ENCODE results near the gene TIMP3. TPM values are rescaled to one million over a fixed set of nuclear protein-coding genes. Genes with fewer than 3 reads are reported as not detected.

Gene TIMP3
- total RNA-seq, 2 experiments from 2014 or later = 0.07 TPM

- ChIA-PET CTCF (no interaction called here), POLR2A (no interaction called here)
- H3K4me3 Mint-ChIP-seq = no peak overlapping the region
- TF ChIP-seq CTCF (IDR thresholded peaks at IDR 0.05) = no peak
- H3K9me3 Mint-ChIP-seq = no peaks in the 10 kb centered on the region
- H3K4me1 Mint-ChIP-seq (ENCODE audit: low read depth) = no peaks in the 10 kb centered on the region
- intact Hi-C loops (cut with micrococcal nuclease) = no loop called here
- no peak overlapping the region for H3K27ac Mint-ChIP-seq
- H3K36me3 Mint-ChIP-seq (ENCODE audit: low read depth) = no peaks in the 10 kb centered on the region
- DNase-seq (no peak), ATAC-seq (no peak)
- H3K27me3 Mint-ChIP-seq = peaks cover 2% of the 10 kb centered on the region
These were observed 52.9 kb downstream of the TIMP3 start for GRCh38 chr22:32854351-32854804.

GRCh38 chr22:32855045-32855756 is 53.7 kb downstream of the TIMP3 start:
- CTCF ChIA-PET = no interaction called here
- no peak overlapping the region for H3K27ac Mint-ChIP-seq
- intact Hi-C loops (cut with micrococcal nuclease) = no loop called here
- DNase-seq = no peak
- POLR2A ChIA-PET = interaction anchor here (1.0 kb wide), 1 partner anchor 8 kb away, joined by 3 read pairs; no protein-coding TSS in a partner anchor
- no peaks in the 10 kb centered on the region for H3K9me3 Mint-ChIP-seq
- peaks cover 2% of the 10 kb centered on the region for H3K27me3 Mint-ChIP-seq
- no peak for ATAC-seq
- H3K36me3 Mint-ChIP-seq (ENCODE audit: low read depth) = no peaks in the 10 kb centered on the region
- no peaks in the 10 kb centered on the region for H3K4me1 Mint-ChIP-seq (ENCODE audit: low read depth)
- H3K4me3 Mint-ChIP-seq = no peak overlapping the region
- no peak for TF ChIP-seq CTCF (IDR thresholded peaks at IDR 0.05)

- Mint-ChIP-seq H3K4me1 (ENCODE audit: low read depth) (no peaks in the 10 kb centered on the region), H3K9me3 (no peaks in the 10 kb centered on the region)
These were observed 56.7 kb downstream of the TIMP3 start for GRCh38 chr22:32858121-32858703.

GRCh38 chr22:32858957-32859356 is 57.5 kb downstream of the TIMP3 start:
- no peak for TF ChIP-seq CTCF (IDR thresholded peaks at IDR 0.05)
- POLR2A ChIA-PET = interaction anchor here (1.0 kb wide), 1 partner anchor 12 kb away, joined by 3 read pairs; no protein-coding TSS in a partner anchor
- Mint-ChIP-seq H3K9me3 (no peaks in the 10 kb centered on the region), H3K36me3 (ENCODE audit: low read depth) (no peaks in the 10 kb centered on the region), H3K4me1 (ENCODE audit: low read depth) (no peaks in the 10 kb centered on the region), H3K27me3 (no peaks in the 10 kb centered on the region), H3K27ac (no peak overlapping the region), H3K4me3 (no peak overlapping the region)
- CTCF ChIA-PET = no interaction called here
- ATAC-seq (no peak), DNase-seq (no peak)
- intact Hi-C loops (cut with micrococcal nuclease) = no loop called here

More at GRCh38 chr22:32858121-32858703, 56.7 kb downstream of the TIMP3 start:
- no peak overlapping the region for H3K4me3 Mint-ChIP-seq
- ChIA-PET POLR2A (no interaction called here), CTCF (no interaction called here)
- ATAC-seq (no peak), DNase-seq (no peak)
- no peak for TF ChIP-seq CTCF (IDR thresholded peaks at IDR 0.05)
- no peaks in the 10 kb centered on the region for H3K27me3 Mint-ChIP-seq
- H3K27ac Mint-ChIP-seq = no peak overlapping the region
- intact Hi-C loops (cut with micrococcal nuclease) = no loop called here
- no peaks in the 10 kb centered on the region for H3K36me3 Mint-ChIP-seq (ENCODE audit: low read depth)

- Mint-ChIP-seq H3K36me3 (ENCODE audit: low read depth) (no peaks in the 10 kb centered on the region), H3K27ac (no peak overlapping the region), H3K27me3 (no peaks in the 10 kb centered on the region), H3K4me3 (no peak overlapping the region), H3K9me3 (no peaks in the 10 kb centered on the region), H3K4me1 (ENCODE audit: low read depth) (no peaks in the 10 kb centered on the region)
- POLR2A ChIA-PET = interaction anchor here (1.0 kb wide), 1 partner anchor 11 kb away, joined by 3 read pairs; no protein-coding TSS in a partner anchor
- no peak for TF ChIP-seq CTCF (IDR thresholded peaks at IDR 0.05)
- intact Hi-C loops (cut with micrococcal nuclease) = no loop called here
- ATAC-seq = no peak
- CTCF ChIA-PET = no interaction called here
- DNase-seq = no peak
These were observed 58.2 kb downstream of the TIMP3 start for GRCh38 chr22:32859743-32860142.
